GM19351 (cell line): ENCODE measurements around the gene GRB14.
"Not testable (repeated sequence)": the region's sequence is repeated elsewhere in the genome, so short reads cannot be mapped to it uniquely, and the experiment has no call there.

Source experiments
- ATAC-seq: cut with Tn5 transposase; IDR thresholded peaks from one replicate; pipeline ENCODE4 v1.9.1; 2021; ENCODE audit warnings: mild to moderate bottlenecking, moderate library complexity; ENCODE audit not compliant: unreplicated experiment

Gene GRB14

DNA sequence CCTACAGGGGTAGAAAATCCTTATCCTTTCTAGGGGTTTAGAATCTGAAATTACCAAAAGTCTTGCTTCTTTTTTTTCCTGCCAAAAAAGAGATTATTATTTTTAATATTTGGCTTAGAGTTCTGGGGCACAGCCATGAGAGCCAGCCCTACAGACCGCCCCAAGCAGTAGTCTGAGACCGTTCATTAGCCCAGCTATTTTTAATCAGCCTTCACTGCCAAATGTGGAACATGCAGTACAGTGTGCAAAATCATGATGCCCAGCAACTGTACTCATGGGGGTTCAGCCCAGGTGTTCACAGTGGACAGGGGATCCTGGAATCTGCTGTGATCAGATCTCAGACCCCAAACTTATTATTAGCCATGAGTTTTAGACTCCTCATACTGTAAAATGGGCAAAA lies 60.4 kb downstream of the GRB14 start:
- ATAC-seq, result no peak

- peak; percentile 69 for ATAC-seq
These were observed 61.0 kb downstream of the GRB14 start for GRCh38 chr2:164560181-164560792.

GRCh38 chr2:164558450-164558849 lies 62.8 kb downstream of the GRB14 start:
- no peak for ATAC-seq

- ATAC-seq, result no peak
These were observed 66.8 kb downstream of the GRB14 start for GRCh38 chr2:164554487-164554886.

- ATAC-seq, result no peak
These were observed 69.8 kb downstream of the GRB14 start for GRCh38 chr2:164551519-164551918.

GRCh38 chr2:164549705-164550104 lies 71.6 kb downstream of the GRB14 start:
- not testable (repeated sequence) for ATAC-seq

DNA sequence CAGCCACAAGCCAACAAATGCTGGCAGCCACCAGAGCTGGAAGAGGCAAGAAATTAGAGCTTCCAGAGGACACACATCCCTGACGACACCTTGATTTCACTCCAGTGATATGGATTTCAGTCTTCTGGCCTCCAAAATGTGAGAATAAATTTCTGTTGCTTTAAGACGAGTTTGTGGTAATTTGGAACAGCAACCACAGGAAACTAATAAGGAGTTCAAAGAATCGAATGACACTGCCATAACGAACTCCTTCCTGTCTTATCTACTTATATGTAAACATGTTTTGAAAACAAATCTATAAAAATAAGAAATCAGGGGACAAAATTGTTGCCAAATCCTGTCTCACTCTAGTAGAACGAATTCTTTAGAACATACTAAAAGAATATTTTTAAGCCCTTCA lies 75.8 kb downstream of the GRB14 start:
- ATAC-seq, result no peak

DNA sequence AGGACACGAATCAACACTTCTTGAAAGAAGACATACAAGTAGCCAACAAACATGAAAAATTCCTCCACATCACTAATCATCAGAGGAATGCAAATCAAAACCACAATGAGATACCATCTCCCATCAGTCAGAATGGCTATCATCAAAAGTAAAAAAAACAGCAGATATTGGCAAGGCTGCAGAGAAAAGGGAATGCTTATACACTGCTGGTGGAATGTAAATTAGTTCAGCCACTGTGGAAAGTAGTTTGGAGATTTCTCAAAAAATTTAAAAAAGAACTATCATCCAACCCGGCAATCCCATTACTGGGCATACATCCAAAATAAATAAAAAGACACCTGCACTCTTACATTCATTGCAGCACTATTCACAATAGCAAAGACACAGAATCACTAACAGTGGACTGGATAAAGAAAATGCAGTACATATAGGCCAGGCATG lies 78.7 kb downstream of the GRB14 start:
- ATAC-seq, result no peak

GRCh38 chr2:164538240-164538866 lies 82.9 kb downstream of the GRB14 start:
- peak; percentile 81 for ATAC-seq

GRCh38 chr2:164535280-164536025 lies 85.8 kb downstream of the GRB14 start:
- ATAC-seq, result no peak

- ATAC-seq, result no peak
These were observed 90.8 kb downstream of the GRB14 start for GRCh38 chr2:164530464-164530863.

DNA sequence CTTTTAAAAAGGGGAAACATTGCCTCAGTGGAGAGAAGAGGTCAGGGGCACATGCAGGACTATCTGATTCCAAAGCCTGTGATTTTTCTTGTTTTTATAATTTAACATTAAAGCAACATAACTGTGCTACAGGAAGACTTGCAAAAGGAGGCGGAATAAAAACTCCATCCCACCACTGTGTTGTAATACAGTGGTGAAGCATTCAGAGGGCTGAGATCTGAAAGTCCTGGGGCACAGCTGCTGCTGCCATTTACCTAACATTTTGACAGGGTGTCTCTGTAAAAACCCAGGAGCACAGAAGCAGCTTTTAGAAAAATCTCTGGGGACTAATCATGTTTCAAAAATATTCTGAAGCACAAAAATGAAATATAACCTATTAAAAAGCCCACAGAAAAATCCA lies 97.6 kb downstream of the GRB14 start:
- no peak for ATAC-seq

DNA sequence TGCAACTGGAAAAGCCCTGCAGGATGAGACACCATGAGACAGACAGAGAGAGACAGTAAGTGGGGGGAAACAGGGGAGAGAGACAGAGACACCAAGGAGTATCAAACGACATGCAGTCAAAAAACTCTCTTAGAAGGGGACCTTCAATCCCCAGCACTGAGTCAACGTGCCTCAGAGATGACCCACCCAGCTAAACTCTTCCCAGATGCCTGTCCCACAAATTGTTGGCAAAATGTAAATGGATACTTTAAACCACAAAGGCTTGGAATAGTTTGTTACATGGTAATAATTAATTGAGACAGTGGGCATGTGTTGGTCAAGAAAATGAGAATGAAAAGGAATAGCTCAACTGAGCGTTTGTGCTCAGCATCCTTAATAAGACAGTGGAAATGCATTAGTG lies 98.3 kb downstream of the GRB14 start:
- ATAC-seq, result no peak

DNA sequence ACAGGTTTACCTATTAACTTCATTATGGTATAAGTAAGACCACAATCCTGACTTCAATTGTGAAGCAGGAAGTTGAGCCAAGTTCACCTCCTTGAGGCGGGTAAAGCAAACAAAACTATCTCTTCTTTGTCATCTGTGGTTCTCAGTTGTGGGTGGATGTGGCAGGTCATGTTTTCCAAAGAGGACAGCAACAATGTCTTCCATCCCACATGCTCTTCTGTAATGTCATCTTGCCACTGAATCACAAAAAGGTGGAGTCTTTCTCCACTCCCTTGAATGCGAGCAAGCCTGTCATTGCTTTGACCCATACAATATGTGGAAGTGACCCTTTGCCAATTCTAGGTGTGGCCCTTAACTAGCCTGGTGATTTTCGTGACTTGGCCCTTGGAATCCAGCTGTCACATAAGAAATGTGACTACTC lies 98.7 kb downstream of the GRB14 start:
- no peak for ATAC-seq

DNA sequence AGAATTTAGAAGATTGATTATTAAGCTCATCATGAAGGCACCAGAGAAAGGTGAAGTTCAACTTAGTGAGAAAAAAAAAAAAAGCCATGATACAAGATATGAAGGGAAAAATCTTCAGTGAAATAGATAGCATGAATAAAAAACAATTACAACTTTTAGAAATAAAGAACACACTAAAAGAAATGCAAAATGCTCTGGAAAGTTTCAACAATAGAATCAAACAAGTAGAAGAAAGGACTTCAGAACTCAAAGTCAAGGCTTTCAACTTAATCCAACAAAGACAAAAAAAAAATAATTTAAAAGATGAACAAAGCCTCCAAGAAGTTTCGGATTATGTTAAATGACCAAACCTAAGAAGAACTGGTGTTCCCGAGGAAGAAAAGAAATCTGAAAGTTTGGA lies 105.5 kb downstream of the GRB14 start:
- ATAC-seq, result no peak

GRCh38 chr2:164515030-164515429 lies 106.3 kb downstream of the GRB14 start:
- no peak for ATAC-seq

DNA sequence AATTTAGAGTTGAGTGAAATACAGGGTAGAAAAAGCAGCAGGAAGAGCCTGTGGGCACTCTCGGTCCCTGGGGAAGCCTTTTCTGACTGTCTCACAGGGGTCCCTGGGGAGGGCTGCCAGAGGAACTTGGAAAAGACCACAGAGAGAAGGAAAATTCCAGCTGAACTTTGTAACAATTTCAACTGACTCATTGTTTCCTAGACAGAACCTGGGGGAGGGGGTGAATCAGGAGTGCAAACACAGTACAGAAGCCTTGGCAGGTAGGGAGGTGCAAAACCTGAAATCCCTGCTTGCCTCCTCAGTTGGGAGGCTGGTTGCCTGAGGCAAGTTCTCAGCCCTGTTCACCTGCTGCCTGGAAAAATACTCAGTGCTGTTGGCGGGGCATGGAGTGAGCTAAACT lies 106.8 kb downstream of the GRB14 start:
- no peak for ATAC-seq

DNA sequence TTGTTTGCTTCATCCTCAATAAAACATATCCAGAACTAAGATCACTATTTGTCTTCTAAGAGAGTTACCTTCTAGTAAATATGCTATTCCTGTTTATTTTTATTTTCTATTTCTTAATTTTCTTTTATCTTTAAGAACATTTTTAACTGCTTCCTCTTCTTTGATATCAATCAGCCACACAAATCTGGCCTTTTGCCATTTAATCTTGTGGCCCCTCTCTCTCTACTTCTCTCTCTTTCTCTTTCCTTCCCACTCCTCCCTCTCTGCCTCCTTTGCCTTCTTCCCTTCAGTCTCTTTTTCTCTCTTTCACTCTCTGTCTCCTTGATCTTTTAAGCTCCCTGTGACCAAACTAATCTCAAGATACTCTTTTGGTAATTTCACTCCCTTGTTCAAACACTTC lies 108.4 kb downstream of the GRB14 start:
- no peak for ATAC-seq

DNA sequence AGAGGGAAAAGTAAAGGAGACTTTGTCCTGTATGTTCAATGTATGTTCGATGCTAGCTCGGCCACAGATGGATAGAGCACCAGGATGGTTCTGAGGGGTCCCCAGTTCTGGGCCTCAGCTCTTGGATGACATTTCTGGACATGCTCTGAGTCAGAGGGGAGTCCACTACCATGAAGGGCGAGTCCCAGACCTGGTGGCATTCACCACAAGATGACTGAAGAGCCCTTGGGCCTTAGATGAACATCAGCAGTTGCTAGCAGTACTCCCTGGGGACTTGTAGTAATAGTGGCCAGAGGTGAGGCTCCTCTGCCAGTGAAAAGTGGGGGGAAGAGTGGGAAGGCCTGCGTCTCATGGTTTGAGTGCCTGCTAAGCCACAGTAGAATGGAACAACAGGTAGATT lies 109.5 kb downstream of the GRB14 start:
- no peak for ATAC-seq

DNA sequence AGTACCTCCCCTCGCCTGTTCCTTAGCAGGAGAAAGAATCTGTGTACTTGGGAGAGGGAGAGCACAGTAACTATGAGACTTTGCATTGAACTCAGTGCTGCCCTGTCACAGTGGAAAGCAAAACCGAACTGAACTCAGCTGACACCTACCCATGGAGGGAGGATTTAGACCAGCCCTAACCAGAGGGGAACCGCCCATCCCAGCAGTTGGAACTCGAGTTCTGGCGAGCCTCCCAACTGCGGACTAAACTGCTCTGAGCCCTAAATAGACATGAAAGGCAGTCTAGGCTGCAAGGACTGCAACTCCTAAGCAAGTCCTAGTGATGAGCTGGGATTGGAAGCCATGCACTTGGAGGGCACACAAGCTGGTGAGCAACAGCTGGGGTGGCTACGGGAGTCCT lies 110.4 kb downstream of the GRB14 start:
- no peak for ATAC-seq

DNA sequence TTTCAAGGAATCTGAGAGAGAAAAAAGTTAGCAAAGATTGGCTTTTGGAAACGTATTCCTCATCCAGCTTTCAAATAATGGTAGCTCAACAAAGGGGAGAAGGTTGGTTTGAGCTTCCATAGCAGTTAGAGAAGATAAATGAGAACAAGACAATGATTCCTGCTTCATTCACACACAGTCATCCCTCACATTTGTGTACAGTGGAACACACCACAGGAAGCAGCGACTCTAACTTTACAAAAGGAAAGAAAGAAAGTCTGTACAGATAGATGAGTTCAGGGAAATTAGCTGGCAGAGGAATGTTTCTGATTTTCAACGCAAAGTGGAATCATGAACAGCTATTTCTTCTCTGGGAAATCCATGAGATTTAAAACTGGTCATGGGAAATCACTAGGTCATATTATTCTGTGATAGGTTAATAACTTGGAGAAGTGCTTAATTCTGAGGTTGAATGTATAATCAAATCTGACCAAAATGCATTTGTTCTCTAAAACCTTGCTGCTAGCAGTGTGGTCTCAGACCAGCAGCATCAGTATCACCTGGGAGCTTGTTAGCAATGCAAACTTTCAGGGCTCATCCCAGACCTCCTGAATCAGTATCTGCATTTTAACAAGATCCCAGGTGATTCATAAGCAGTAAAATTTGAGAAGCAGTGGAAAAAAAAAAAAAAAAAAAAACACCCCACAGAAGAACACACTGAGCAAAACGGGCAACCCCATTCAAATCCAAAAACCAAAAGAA lies 112.0 kb downstream of the GRB14 start:
- ATAC-seq, result no peak

DNA sequence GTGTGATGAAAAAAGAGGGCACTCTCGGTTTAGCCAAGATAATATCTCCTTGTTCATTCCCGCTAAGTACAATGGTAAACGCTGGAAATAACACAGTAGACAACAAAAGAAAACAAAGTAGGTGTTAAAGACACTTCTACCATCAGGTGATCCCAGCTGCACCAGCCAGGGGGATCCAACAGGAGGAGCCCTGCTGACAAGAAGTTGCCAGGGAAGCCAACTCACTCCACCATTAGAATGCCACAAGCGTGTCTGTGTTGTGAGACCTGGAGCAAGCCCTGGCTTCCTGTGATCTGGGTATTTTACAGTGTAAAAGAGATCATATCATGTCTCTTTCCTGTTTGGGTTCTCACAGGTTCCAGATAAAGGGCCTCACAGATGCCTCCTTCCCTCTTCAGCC lies 117.0 kb downstream of the GRB14 start:
- ATAC-seq, result no peak
